DMS153 (cell line): Measurements from ENCODE around the gene ZFYVE21.
"Not testable (repeated sequence)": the region's sequence is repeated elsewhere in the genome, so short reads cannot be mapped to it uniquely, and the experiment has no call there.

Source experiments
- DNase-seq: peaks from one replicate; lab custom pipeline; 2025; lab: John Stamatoyannopoulos, UW

Gene ZFYVE21

DNA sequence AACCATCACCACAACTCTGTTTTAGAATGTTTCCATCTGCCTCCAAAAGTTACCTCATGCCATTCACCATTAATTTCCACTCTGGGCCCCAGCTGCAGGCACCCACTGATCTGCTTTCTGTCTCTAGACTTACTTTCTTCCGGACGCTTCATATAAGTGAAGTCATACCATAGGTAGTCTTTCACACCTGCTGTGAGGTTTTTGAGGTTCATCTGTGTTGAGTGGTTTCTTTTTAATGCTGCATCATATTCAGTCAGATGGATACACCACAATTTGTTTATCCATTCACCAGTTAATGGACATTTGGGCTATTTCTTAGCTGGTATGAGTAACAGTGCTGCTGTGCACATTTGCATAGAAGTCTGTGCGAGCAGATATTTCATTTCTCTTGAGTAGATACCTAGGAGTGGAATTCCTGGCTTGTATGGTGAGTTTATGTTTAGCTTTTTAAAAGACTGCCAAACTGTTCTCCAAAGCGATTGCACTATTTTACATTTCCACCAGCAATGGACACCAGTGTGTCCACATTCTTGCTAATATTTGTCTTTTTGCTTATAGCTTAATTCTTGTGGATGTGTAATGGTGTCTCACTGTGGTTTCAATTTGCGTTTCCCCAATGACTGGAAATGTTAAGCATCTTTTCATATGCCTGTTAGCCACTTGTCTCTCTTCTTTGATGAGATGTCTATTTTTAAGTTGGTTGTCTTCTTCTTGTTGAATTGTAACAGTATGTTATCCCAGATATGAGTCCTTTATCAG is 48.3 kb downstream of the ZFYVE21 start:
- no peak for DNase-seq

DNA sequence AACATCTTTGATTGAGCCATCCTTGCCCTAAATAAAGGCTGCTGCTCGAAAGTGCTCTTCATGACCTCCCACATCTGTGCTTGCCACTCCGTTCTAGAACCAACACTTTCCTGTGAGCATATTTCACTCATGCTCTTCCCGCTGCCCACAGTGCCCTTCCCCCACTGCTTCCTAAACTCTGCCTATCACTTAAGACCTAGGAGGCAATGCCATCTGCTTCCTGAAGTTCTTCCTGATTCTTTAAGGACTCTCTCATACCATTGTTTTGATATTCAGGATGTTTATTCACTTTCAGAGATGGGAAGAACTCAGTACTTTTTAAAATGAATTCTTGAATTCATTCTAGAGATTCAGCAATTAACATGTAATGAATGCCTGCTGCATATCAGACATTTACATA is 49.9 kb downstream of the ZFYVE21 start:
- no peak for DNase-seq

DNA sequence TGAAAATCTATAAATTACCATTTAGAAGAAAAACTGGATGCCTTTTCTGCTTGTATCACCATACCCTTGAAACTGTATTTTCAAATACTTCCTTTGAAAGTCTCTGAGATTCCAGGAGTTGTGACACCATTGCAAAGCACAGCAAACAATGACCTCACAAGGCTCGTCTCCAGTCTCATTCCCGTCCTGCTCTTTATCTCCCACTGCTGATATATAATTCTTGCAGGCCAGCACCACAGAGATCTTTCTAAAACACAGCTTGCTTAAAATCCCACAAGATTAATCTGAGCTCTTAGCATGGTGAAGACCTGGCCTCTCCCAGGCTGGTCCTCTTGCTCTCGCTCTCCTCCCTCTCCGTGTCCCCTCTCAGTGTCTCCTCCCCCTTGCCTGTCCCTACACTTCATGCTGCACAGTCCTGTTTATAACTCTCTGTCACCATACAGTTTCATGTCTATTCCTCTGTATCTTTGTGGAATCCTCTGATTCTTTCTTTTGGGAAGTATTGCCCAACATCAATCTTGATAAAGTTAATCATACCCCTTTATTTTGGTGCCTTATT is 51.8 kb downstream of the ZFYVE21 start:
- DNase-seq, result no peak

DNA sequence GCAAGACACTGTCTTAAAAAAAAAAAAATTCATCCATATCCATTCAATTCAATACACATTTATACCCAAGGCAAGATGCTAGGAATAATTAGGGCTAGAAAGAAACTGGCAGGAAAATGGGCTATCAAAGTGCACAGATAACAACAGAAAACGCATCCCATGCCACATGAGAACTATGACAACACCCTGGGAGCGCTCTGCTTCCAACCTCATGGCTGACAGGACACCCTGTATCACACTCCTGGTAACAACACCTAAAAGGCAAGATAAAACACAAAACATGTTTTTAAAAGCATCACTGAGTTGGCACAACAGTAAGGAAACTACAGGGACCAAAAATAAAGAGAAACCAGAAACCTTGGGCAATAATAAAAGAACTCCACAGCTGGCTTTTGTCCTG is 54.9 kb downstream of the ZFYVE21 start:
- no peak for DNase-seq

- no peak for DNase-seq
These were observed 55.3 kb downstream of the ZFYVE21 start for GRCh38 chr14:103770902-103771301.

GRCh38 chr14:103772078-103772712 is 56.6 kb downstream of the ZFYVE21 start:
- DNase-seq, result no peak

DNA sequence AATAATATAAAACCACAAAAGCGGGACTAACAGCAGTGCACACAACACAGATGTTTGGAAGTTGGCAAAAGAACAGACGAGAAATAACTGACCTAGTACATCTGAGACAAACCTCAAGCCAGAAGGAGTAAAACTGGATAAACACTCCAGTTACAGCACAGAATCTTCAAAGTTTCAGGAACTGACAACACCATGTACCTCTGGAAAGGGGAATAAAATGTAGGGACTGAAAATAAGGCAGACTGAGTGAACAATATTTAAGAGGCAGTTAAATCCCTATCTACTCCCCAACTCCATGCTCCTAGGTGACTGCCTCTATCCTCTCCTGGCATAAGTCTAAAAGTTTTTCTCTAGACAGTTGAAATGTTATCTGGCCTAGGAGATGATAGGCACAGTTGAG is 57.9 kb downstream of the ZFYVE21 start:
- DNase-seq, result no peak

DNA sequence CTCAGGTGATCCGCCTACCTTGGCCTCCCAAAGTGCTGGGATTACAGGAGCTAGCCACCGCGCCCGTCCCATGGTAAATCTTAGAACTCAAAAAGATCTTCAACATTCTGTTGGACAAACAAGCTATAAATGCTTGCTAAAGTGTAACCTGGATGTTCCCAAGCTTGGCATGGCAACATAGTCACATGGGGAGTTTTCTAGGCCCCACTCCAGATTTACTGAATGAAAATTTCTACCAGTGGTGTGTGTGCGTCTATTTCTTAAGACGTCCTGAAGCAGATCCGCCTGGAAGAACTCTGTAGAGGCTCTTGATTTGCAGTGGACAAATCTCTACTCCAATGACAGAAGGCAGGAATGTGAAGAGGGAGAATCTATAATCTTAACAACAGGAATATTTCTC is 59.9 kb downstream of the ZFYVE21 start:
- DNase-seq, result no peak

GRCh38 chr14:103776319-103776718 is 60.7 kb downstream of the ZFYVE21 start:
- DNase-seq, result not testable (repeated sequence)

GRCh38 chr14:103782376-103782775 is 66.8 kb downstream of the ZFYVE21 start:
- DNase-seq, result no peak
